GM12891 (cell line): ENCODE results near the gene FRMD5.

Experiments used
- POLR2A ChIP-seq: IDR thresholded peaks from 2 replicates; pipeline ENCODE4 v1.6.1; 2011; ENCODE audit warnings: low read depth, low read length, control low read depth
- POLR2AphosphoS5 ChIP-seq: IDR thresholded peaks from 2 replicates; pipeline ENCODE4 v1.6.1; 2011; ENCODE audit warnings: low read depth, low read length, control low read depth
- TAF1 ChIP-seq: IDR thresholded peaks from 2 replicates; pipeline ENCODE4 v1.6.1; 2011; ENCODE audit warnings: low read depth, low read length, control low read depth

- TF ChIP-seq POLR2AphosphoS5, result no peak
- TF ChIP-seq POLR2A, result no peak
- no peak for TF ChIP-seq TAF1
Observed at GRCh38 chr15:43896543-43896942, 298.5 kb downstream of the FRMD5 start.
